ENCODE measurements around the gene TTC28. TPM values are rescaled to one million over a fixed set of nuclear protein-coding genes. Genes with fewer than 3 reads are reported as not detected.

The TTC28 gene
- total and polyA plus RNA-seq, 2 donors (not counting 3 experiments of a cell fraction or from before 2014, with no cell fraction given): 16.5 to 51.1 TPM

- H2AFZ ChIP-seq (ENCODE audit: low read depth, low read length): no peak overlapping the region
- no peaks in the 10 kb centered on the region for H3K9me1 ChIP-seq (replicated peaks; ENCODE audit: control insufficient read depth, extremely low read depth, insufficient read depth, low read length)
- POLR2A ChIA-PET: no interaction called here
- no peak overlapping the region for H3K27ac ChIP-seq (ENCODE audit: insufficient read depth, low read depth, low read length)
- intact Hi-C loops (cut with micrococcal nuclease) (no loop called here), dilution Hi-C loops (cut with MboI; ENCODE audit: extremely low pct_ligation_motif_present, low sequenced_read_pairs) (no loop called here)
- CTCF ChIA-PET: interaction anchor here (1.3 kb wide), 1 partner anchor 21 kb away, joined by 4 read pairs; no protein-coding TSS in a partner anchor
- no peaks in the 10 kb centered on the region for H3K79me2 ChIP-seq (ENCODE audit: control insufficient read depth, insufficient read depth, low read length)
- no peaks in the 10 kb centered on the region for H4K20me1 ChIP-seq (replicated peaks; ENCODE audit: control insufficient read depth, extremely low read depth, insufficient read depth, low read length)
- no peaks in the 10 kb centered on the region for H3K27me3 ChIP-seq (ENCODE audit: control insufficient read depth in 2 of 2, insufficient read depth in 2 of 2, low read length in 2 of 2)
- no peaks in the 10 kb centered on the region for H3K36me3 ChIP-seq (ENCODE audit: control insufficient read depth in 2 of 2, extremely low read depth in 1 of 2, insufficient read depth in 2 of 2, low read length in 2 of 2)
- peaks cover 10% of the 10 kb centered on the region for H3K4me1 ChIP-seq (ENCODE audit: control insufficient read depth, extremely low read depth, insufficient read depth, low read length)
- DNase-seq (ENCODE audit: low read depth, low spot score): peak; percentile 39
- no peak overlapping the region for H3K4me3 ChIP-seq (replicated peaks in 1 of 3; ENCODE audit: insufficient read depth in 1 of 3, low read depth in 1 of 3, low read length in 3 of 3)
- FAIRE-seq: peak; percentile 76
- TF ChIP-seq FOS (IDR thresholded peaks at IDR 0.05; ENCODE audit: borderline replicate concordance, insufficient read depth, low read length) (no peak), POLR2AphosphoS5 (IDR thresholded peaks at IDR 0.05; ENCODE audit: insufficient read depth, low read depth, low read length) (no peak), EZH2 (IDR thresholded peaks at IDR 0.05; ENCODE audit: borderline replicate concordance, low read depth, low read length, severe bottlenecking) (no peak), MAX (IDR thresholded peaks at IDR 0.05; ENCODE audit: insufficient read depth, insufficient read length) (no peak), GATA2 (IDR thresholded peaks at IDR 0.05; ENCODE audit: insufficient read depth, insufficient read length, low read depth, low read length) (no peak), CTCF (IDR thresholded peaks at IDR 0.05; ENCODE audit: extremely low read depth in 1 of 2, insufficient read depth in 1 of 2, low read depth in 1 of 2, low read length in 2 of 2) (no peak)
- BruUV-seq (replicated peaks): no TSS peak
- H3K9ac ChIP-seq (replicated peaks; ENCODE audit: extremely low read depth, insufficient read depth, low read length): no peak overlapping the region
- no peak overlapping the region for H3K4me2 ChIP-seq (ENCODE audit: insufficient read depth, low read length)
- H3K9me3 ChIP-seq (replicated peaks; ENCODE audit: control insufficient read depth, insufficient read depth, low read length): no peaks in the 10 kb centered on the region
Observed at GRCh38 chr22:27962268-27963044, 717.2 kb downstream of the TTC28 start.

Measured in endothelial cell of umbilical vein (primary cell).